Progenitor cell of endocrine pancreas (in vitro differentiated cells): Measurements from ENCODE around the gene KRT222. TPM values are rescaled to one million over a fixed set of nuclear protein-coding genes. Genes with fewer than 3 reads are reported as not detected.
A peak's percentile ranks its signal among the peaks of the same experiment; 100 is the strongest.

Experiments used
- DNase-seq: peaks from one replicate; pipeline ENCODE4 v3.0.0; 2021; ENCODE audit warnings: low spot score; ENCODE audit not compliant: unreplicated experiment
- H3K27ac Mint-ChIP-seq: 2 replicates; pipeline ENCODE4 v1.8.0; 2021; ENCODE audit warnings: mild to moderate bottlenecking, moderate library complexity, mixed read lengths
- H3K27me3 Mint-ChIP-seq: 2 replicates; pipeline ENCODE4 v1.8.0; 2021; ENCODE audit warnings: mixed read lengths
- H3K36me3 Mint-ChIP-seq: 2 replicates; pipeline ENCODE4 v1.8.0; 2022; ENCODE audit warnings: mixed read lengths; ENCODE audit not compliant: insufficient read depth
- H3K4me1 Mint-ChIP-seq: 2 replicates; pipeline ENCODE4 v1.8.0; 2021; ENCODE audit warnings: low read depth, mixed read lengths
- H3K4me3 Mint-ChIP-seq: 2 replicates; pipeline ENCODE4 v1.8.0; 2021; ENCODE audit warnings: low read depth, mild to moderate bottlenecking, moderate library complexity, mixed read lengths
- H3K9me3 Mint-ChIP-seq: 2 replicates; pipeline ENCODE4 v1.8.0; 2021; ENCODE audit warnings: low read depth, mixed read lengths
- total RNA-seq: library from RNA; stranded (reverse); gene quantifications from 2 replicates; pipeline ENCODE4 v1.2.1, GENCODE V29; 2021
- TF ChIP-seq, protein P1 (sequence below): fragments of 200-600 bp; sonication (generic); IDR thresholded peaks from one replicate; pipeline ENCODE4 v1.5.0; 2021; ENCODE audit warnings: antibody characterized with exemption, mild to moderate bottlenecking; ENCODE audit not compliant: unreplicated experiment

KRT222 gene
- total RNA-seq, 1 donor from 2014 or later, result 0.36 TPM

DNA sequence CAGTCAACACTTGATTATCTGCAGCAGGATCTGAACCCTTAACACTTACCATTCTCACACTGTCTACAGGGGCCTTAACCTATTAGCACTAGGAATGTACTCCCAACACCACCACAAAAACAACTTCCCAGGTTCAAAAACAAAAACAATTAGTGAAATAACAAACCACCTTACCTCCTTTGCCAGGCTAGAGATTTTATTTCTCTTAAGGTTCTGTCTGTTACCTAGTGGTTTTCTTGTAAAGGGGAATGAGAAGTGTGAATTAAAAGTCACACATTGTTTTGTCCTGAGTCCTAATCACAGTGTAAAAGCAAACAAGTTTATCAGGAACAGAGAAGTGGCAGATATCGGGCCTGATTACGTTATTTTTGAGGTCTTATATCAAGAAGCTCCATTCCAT is 27.0 kb downstream of the KRT222 start:
- Mint-ChIP-seq H3K36me3 (peaks cover 33% of the 10 kb centered on the region), H3K27me3 (no peaks in the 10 kb centered on the region), H3K4me3 (no peak overlapping the region), H3K4me1 (peaks cover 14% of the 10 kb centered on the region), H3K9me3 (no peaks in the 10 kb centered on the region), H3K27ac (peak overlapping the region; percentile 7)
- no peak for DNase-seq
- TF ChIP-seq, protein P1, sequence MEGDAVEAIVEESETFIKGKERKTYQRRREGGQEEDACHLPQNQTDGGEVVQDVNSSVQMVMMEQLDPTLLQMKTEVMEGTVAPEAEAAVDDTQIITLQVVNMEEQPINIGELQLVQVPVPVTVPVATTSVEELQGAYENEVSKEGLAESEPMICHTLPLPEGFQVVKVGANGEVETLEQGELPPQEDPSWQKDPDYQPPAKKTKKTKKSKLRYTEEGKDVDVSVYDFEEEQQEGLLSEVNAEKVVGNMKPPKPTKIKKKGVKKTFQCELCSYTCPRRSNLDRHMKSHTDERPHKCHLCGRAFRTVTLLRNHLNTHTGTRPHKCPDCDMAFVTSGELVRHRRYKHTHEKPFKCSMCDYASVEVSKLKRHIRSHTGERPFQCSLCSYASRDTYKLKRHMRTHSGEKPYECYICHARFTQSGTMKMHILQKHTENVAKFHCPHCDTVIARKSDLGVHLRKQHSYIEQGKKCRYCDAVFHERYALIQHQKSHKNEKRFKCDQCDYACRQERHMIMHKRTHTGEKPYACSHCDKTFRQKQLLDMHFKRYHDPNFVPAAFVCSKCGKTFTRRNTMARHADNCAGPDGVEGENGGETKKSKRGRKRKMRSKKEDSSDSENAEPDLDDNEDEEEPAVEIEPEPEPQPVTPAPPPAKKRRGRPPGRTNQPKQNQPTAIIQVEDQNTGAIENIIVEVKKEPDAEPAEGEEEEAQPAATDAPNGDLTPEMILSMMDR, result no peak

DNA sequence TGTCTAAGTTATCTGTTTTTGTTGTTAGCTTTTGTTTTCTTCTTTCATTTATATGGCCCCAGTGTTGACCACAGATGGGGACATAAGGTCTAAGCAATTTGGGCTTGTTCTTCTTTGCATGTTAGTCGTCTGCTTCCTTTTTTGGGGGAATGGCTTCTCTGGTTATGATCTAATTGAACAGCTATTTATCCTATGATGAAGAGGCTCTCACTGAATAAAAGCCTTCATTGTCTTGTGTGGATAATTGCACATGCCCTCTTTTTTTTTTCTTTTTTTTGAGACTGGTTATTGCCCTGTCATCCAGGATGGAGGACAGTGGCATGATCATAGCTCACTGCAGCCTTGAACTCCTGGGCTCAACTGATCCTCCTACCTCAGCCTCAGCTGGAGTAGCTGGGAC is 31.1 kb downstream of the KRT222 start:
- Mint-ChIP-seq H3K36me3 (peaks cover 31% of the 10 kb centered on the region), H3K4me3 (no peak overlapping the region), H3K27me3 (no peaks in the 10 kb centered on the region), H3K4me1 (peaks cover 7% of the 10 kb centered on the region), H3K9me3 (no peaks in the 10 kb centered on the region), H3K27ac (no peak overlapping the region)
- TF ChIP-seq, protein P1, result no peak
- no peak for DNase-seq

DNA sequence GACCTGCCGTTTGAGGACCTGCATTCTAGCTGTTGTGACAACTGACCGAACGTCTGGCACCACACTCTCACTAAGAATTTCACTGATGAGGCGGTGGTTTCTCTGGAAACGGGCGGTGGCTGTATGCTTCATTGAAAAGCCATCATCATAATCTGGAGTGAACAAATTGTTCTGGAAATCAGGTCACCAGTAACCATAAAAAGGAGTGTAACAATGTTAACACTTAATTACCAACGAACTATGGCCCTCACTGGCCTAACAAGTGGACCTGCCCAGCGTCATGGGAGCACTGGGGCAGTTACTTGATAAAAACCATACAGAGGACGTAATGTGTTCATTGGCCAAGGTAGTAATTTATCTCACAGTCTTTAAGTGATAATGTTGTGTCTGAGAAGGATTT is 32.8 kb downstream of the KRT222 start:
- DNase-seq, result no peak
- Mint-ChIP-seq H3K36me3 (peaks cover 36% of the 10 kb centered on the region), H3K4me1 (no peaks in the 10 kb centered on the region), H3K9me3 (no peaks in the 10 kb centered on the region), H3K27ac (no peak overlapping the region), H3K27me3 (no peaks in the 10 kb centered on the region), H3K4me3 (no peak overlapping the region)
- TF ChIP-seq, protein P1, result no peak

DNA sequence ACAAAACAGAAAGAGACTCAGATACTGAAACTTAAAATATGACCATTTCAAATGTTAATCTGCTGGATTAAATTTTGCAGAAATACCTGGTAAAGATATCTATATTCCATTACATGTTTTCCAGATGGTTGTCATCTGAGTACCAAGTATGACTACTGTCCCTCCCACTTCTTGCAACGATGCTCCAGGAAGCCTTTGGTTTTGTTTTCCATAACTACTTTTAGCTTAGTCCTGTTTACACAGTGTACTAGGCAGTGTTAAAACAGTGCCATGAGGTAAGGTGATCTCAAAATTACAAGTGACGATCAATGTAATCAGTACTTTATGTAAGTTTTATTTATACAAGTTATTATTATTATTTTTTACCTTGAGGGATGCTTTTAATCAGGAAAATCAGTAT is 35.1 kb downstream of the KRT222 start:
- Mint-ChIP-seq H3K27me3 (no peaks in the 10 kb centered on the region), H3K36me3 (peaks cover 22% of the 10 kb centered on the region), H3K9me3 (no peaks in the 10 kb centered on the region), H3K4me3 (no peak overlapping the region), H3K4me1 (no peaks in the 10 kb centered on the region), H3K27ac (no peak overlapping the region)
- TF ChIP-seq, protein P1, result no peak
- no peak for DNase-seq

DNA sequence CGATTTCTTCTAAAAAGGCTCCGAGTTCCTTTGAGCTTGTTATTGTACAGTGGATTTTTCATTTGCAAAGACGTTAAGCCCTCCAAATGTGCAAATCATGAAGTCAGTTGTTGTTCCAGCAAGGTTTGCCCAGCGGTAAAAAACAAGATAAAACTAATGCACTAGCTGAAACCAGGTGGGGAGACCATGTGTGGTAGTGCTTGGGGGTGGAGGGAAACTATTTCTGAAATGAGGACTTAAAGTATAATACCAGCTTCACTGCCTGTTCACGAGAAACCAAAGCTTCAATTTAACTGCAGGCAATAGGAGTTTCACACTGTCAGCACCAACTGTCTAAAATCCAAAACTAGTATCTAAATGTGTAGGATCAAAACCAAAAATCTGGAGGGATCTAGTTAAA is 39.7 kb downstream of the KRT222 start:
- Mint-ChIP-seq H3K36me3 (peaks cover 9% of the 10 kb centered on the region), H3K4me3 (no peak overlapping the region), H3K27ac (no peak overlapping the region), H3K9me3 (no peaks in the 10 kb centered on the region), H3K4me1 (no peaks in the 10 kb centered on the region), H3K27me3 (peaks cover under 1% of the 10 kb centered on the region)
- TF ChIP-seq, protein P1, result no peak
- DNase-seq, result no peak
